Osteocyte (in vitro differentiated cells): ENCODE data around the gene METTL22. TPM values are rescaled to one million over a fixed set of nuclear protein-coding genes. Genes with fewer than 3 reads are reported as not detected.

Source experiments
- DNase-seq: peaks from one replicate; pipeline ENCODE4 v3.0.0; 2021; ENCODE audit warnings: mixed read lengths; ENCODE audit not compliant: unreplicated experiment; ENCODE audit errors: extremely low spot score
- H3K27ac Mint-ChIP-seq: one replicate; pipeline ENCODE4 v1.8.0; 2021; ENCODE audit warnings: mild to moderate bottlenecking, mixed read lengths; ENCODE audit not compliant: unreplicated experiment
- H3K27me3 Mint-ChIP-seq: one replicate; pipeline ENCODE4 v1.8.0; 2021; ENCODE audit warnings: mixed read lengths; ENCODE audit not compliant: unreplicated experiment
- H3K36me3 Mint-ChIP-seq: one replicate; pipeline ENCODE4 v1.8.0; 2021; ENCODE audit warnings: mixed read lengths; ENCODE audit not compliant: unreplicated experiment
- H3K4me1 Mint-ChIP-seq: one replicate; pipeline ENCODE4 v1.8.0; 2021; ENCODE audit warnings: mixed read lengths; ENCODE audit not compliant: unreplicated experiment
- H3K4me3 Mint-ChIP-seq: one replicate; pipeline ENCODE4 v1.8.0; 2021; ENCODE audit warnings: mild to moderate bottlenecking, moderate library complexity, mixed read lengths; ENCODE audit not compliant: unreplicated experiment
- H3K9me3 Mint-ChIP-seq: one replicate; pipeline ENCODE4 v1.8.0; 2021; ENCODE audit warnings: mixed read lengths; ENCODE audit not compliant: unreplicated experiment
- CTCF ChIP-seq: fragments of 200-600 bp; sonication (generic); IDR thresholded peaks from 2 replicates; pipeline ENCODE4 v1.5.0; 2021; ENCODE audit warnings: antibody characterized with exemption, mild to moderate bottlenecking, moderate library complexity
- total RNA-seq: library from RNA; stranded (reverse); gene quantifications from 2 replicates; pipeline ENCODE4 v1.2.1, GENCODE V29; 2021

Gene METTL22
- total RNA-seq, 1 donor from 2014 or later, result 40.1 TPM

- Mint-ChIP-seq H3K36me3 (peaks cover 50% of the 10 kb centered on the region), H3K27ac (no peak overlapping the region), H3K4me1 (peaks cover 14% of the 10 kb centered on the region), H3K27me3 (no peaks in the 10 kb centered on the region), H3K9me3 (no peaks in the 10 kb centered on the region), H3K4me3 (no peak overlapping the region)
- TF ChIP-seq CTCF, result no peak
- DNase-seq, result no peak
Measured at GRCh38 chr16:8627456-8627855, 6.0 kb downstream of the METTL22 start.

- Mint-ChIP-seq H3K36me3 (peaks cover 55% of the 10 kb centered on the region), H3K4me1 (peaks cover 9% of the 10 kb centered on the region), H3K4me3 (no peak overlapping the region), H3K27me3 (no peaks in the 10 kb centered on the region), H3K27ac (no peak overlapping the region), H3K9me3 (no peaks in the 10 kb centered on the region)
- no peak for DNase-seq
- TF ChIP-seq CTCF, result no peak
Measured at GRCh38 chr16:8628981-8629725, 7.7 kb downstream of the METTL22 start.

- Mint-ChIP-seq H3K4me3 (no peak overlapping the region), H3K27ac (no peak overlapping the region), H3K9me3 (no peaks in the 10 kb centered on the region), H3K4me1 (peaks cover 6% of the 10 kb centered on the region), H3K27me3 (no peaks in the 10 kb centered on the region), H3K36me3 (peaks cover 56% of the 10 kb centered on the region)
- no peak for TF ChIP-seq CTCF
- no peak for DNase-seq
Measured at GRCh38 chr16:8630255-8630953, 8.9 kb downstream of the METTL22 start.

GRCh38 chr16:8631373-8631772 is 9.9 kb downstream of the METTL22 start:
- no peak for TF ChIP-seq CTCF
- Mint-ChIP-seq H3K27me3 (no peaks in the 10 kb centered on the region), H3K4me3 (no peak overlapping the region), H3K27ac (no peak overlapping the region), H3K9me3 (no peaks in the 10 kb centered on the region), H3K36me3 (peaks cover 54% of the 10 kb centered on the region), H3K4me1 (peaks cover 6% of the 10 kb centered on the region)
- no peak for DNase-seq

GRCh38 chr16:8631818-8632465 is 10.4 kb downstream of the METTL22 start:
- H3K9me3 Mint-ChIP-seq, result no peaks in the 10 kb centered on the region
- H3K27ac Mint-ChIP-seq, result no peak overlapping the region
- peaks cover 54% of the 10 kb centered on the region for H3K36me3 Mint-ChIP-seq
- no peaks in the 10 kb centered on the region for H3K27me3 Mint-ChIP-seq
- H3K4me1 Mint-ChIP-seq, result peaks cover 5% of the 10 kb centered on the region
- no peak overlapping the region for H3K4me3 Mint-ChIP-seq
- DNase-seq, result no peak
- TF ChIP-seq CTCF, result no peak
